ENCODE measurements around the gene ITSN1. TPM values are rescaled to one million over a fixed set of nuclear protein-coding genes. Genes with fewer than 3 reads are reported as not detected.
"Not testable (repeated sequence)": the region's sequence is repeated elsewhere in the genome, so short reads cannot be mapped to it uniquely, and the experiment has no call there.

ITSN1 gene
- total and polyA plus RNA-seq, 7 donors = 10.8 to 45.4 (median 35.7) TPM

- Histone ChIP-seq H3K27ac (no peak overlapping the region), H3K27me3 (no peaks in the 10 kb centered on the region), H3K4me1 (no peaks in the 10 kb centered on the region), H3K4me3 (no peak overlapping the region), H3K36me3 (no peaks in the 10 kb centered on the region), H3K9me3 (no peaks in the 10 kb centered on the region)
- WGBS, 2 donors = 90 to 94% methylated on average over 18 of the region's 18 CpGs
- DNase-seq = no peak
- TF ChIP-seq EP300 (IDR thresholded peaks at IDR 0.05) (no peak), POLR2A (IDR thresholded peaks at IDR 0.05) (no peak), POLR2AphosphoS5 (IDR thresholded peaks at IDR 0.05) (no peak), CTCF (IDR thresholded peaks at IDR 0.05) (no peak)
- intact Hi-C loops (cut with DNase I) = no loop called here
Measured at GRCh38 chr21:33859373-33860102, 217.2 kb downstream of the ITSN1 start.

GRCh38 chr21:33860332-33860879, 218.1 kb downstream of the ITSN1 start:
- Histone ChIP-seq H3K9me3 (no peaks in the 10 kb centered on the region), H3K4me3 (no peak overlapping the region), H3K4me1 (no peaks in the 10 kb centered on the region), H3K27ac (no peak overlapping the region), H3K36me3 (no peaks in the 10 kb centered on the region), H3K27me3 (no peaks in the 10 kb centered on the region)
- WGBS, 2 donors = 88 to 95% methylated on average over 8 of the region's 8 CpGs
- TF ChIP-seq POLR2A (IDR thresholded peaks at IDR 0.05) (no peak), EP300 (IDR thresholded peaks at IDR 0.05) (no peak), CTCF (IDR thresholded peaks at IDR 0.05) (no peak), POLR2AphosphoS5 (IDR thresholded peaks at IDR 0.05) (no peak)
- intact Hi-C loops (cut with DNase I) = no loop called here
- DNase-seq = no peak

GRCh38 chr21:33861125-33861524, 218.8 kb downstream of the ITSN1 start:
- Histone ChIP-seq H3K9me3 (no peaks in the 10 kb centered on the region), H3K27ac (no peak overlapping the region), H3K4me1 (no peaks in the 10 kb centered on the region), H3K36me3 (no peaks in the 10 kb centered on the region), H3K27me3 (no peaks in the 10 kb centered on the region), H3K4me3 (no peak overlapping the region)
- 89 to 96% methylated on average over 3 of the region's 3 CpGs for WGBS, 2 donors
- intact Hi-C loops (cut with DNase I) = no loop called here
- no peak for TF ChIP-seq CTCF (IDR thresholded peaks at IDR 0.05)
- no peak for TF ChIP-seq POLR2A (IDR thresholded peaks at IDR 0.05)
- TF ChIP-seq EP300 (IDR thresholded peaks at IDR 0.05) = no peak
- TF ChIP-seq POLR2AphosphoS5 (IDR thresholded peaks at IDR 0.05) = no peak
- DNase-seq = no peak

DNA sequence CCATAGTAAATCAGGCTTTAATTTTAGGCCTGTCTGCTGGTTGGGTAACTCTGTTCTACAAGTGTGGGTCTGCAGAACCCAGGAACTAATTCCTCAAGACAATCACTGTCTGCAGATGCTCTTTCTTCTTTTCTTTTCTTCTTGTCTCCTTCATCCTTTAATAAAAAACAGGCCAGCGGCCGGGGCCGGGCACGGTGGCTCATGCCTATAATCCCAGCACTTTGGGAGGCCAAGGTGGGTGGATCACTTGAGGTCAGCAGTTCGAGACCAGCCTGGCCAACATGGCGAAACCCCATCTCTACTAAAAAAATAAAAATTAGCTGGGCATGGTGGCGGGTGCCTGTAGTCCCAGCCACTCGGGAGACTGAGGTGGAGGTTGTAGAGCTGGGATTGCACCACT, 220.9 kb downstream of the ITSN1 start:
- 93 to 96% methylated on average over 8 of the region's 8 CpGs for WGBS, 2 donors
- H3K9me3 ChIP-seq; H3K4me1 ChIP-seq; intact Hi-C loops (cut with DNase I); H3K4me3 ChIP-seq; DNase-seq; H3K27me3 ChIP-seq; H3K27ac ChIP-seq; H3K36me3 ChIP-seq: not testable (repeated sequence)

- Histone ChIP-seq H3K4me1 (peaks cover 0 to 4% (median 0%) of the 10 kb centered on the region in 4 donors), H3K4me3 (no peak overlapping the region), H3K27ac (no peak overlapping the region), H3K9me3 (no peaks in the 10 kb centered on the region), H3K27me3 (no peaks in the 10 kb centered on the region), H3K36me3 (no peaks in the 10 kb centered on the region)
- no peak for DNase-seq
- TF ChIP-seq EP300 (IDR thresholded peaks at IDR 0.05) = no peak
- intact Hi-C loops (cut with DNase I) = no loop called here
- 69 to 92% methylated on average over 1 of the region's 1 CpG for WGBS, 2 donors
Measured at GRCh38 chr21:33864150-33864549, 221.8 kb downstream of the ITSN1 start.

DNA sequence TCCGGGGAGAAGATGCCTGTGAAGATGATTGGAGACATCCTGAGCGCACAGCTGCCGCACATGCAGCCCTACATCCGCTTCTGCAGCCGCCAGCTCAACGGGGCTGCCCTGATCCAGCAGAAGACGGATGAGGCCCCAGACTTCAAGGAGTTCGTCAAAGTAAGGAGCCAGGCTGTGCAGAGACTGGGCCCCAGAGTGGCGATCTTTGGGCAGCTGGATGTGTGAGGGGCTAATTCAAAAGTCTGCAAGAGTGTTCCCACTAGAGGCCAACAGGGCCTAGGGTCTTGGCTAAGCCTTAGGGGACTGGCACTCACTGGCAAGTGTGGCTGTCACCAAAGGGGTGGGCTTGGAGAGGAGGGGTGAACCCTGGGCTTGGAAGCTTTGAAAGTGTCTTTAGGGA, 222.9 kb downstream of the ITSN1 start:
- Histone ChIP-seq H3K27ac (no peak overlapping the region), H3K36me3 (no peaks in the 10 kb centered on the region), H3K27me3 (no peaks in the 10 kb centered on the region), H3K4me1 (peaks cover 0 to 4% (median 0%) of the 10 kb centered on the region in 4 donors), H3K9me3 (no peaks in the 10 kb centered on the region), H3K4me3 (no peak overlapping the region)
- TF ChIP-seq POLR2A (IDR thresholded peaks at IDR 0.05) = no peak
- TF ChIP-seq POLR2AphosphoS5 (IDR thresholded peaks at IDR 0.05) = no peak
- no peak for TF ChIP-seq CTCF (IDR thresholded peaks at IDR 0.05)
- TF ChIP-seq EP300 (IDR thresholded peaks at IDR 0.05) = no peak
- WGBS, 2 donors = 94 to 96% methylated on average over 9 of the region's 9 CpGs
- intact Hi-C loops (cut with DNase I) = no loop called here
- DNase-seq = no peak
